ENCODE measurements around the gene EFNA2.

GRCh38 chr19:1278713-1279660 is 6.7 kb upstream of the EFNA2 start:
- TF ChIP-seq CTCF (IDR thresholded peaks at IDR 0.05; ENCODE audit: poor library complexity, severe bottlenecking), result no peak
- TF ChIP-seq POLR2AphosphoS5 (IDR thresholded peaks at IDR 0.05), result no peak
